HepG2 (cell line): ENCODE results near the gene TSC1. TPM values are rescaled to one million over a fixed set of nuclear protein-coding genes. Genes with fewer than 3 reads are reported as not detected.

Source experiments
- ARNT2 ChIP-seq: sonication (generic); formaldehyde crosslinking; IDR thresholded peaks from 2 replicates; pipeline ENCODE4 v1.8.0; 2022; ENCODE audit warnings: mild to moderate bottlenecking, low read depth, missing genetic modification reagents, moderate library complexity
- DNMT1 ChIP-seq: sonication (generic); formaldehyde crosslinking; IDR thresholded peaks from 2 replicates; pipeline ENCODE4 v1.5.1; 2020; ENCODE audit warnings: mild to moderate bottlenecking, missing genetic modification reagents
- GATA4 ChIP-seq: sonication (generic); IDR thresholded peaks from 2 replicates; pipeline ENCODE4 v1.6.1; 2016; ENCODE audit warnings: antibody characterized with exemption, low read depth, borderline replicate concordance
- HNF4G ChIP-seq, 2 experiments: sonication (generic) in 1 of 2; formaldehyde crosslinking in 1 of 2; IDR thresholded peaks; 2 replicates each; pipeline versions ENCODE4 v1.4.0 to v1.6.1; 2011 to 2020; ENCODE audit warnings: borderline replicate concordance in 2 of 2, low read depth in 2 of 2, mild to moderate bottlenecking in 2 of 2, low read length in 1 of 2, missing genetic modification reagents in 1 of 2, moderate library complexity in 1 of 2
- ISL2 ChIP-seq: sonication (generic); formaldehyde crosslinking; IDR thresholded peaks from 2 replicates; pipeline ENCODE4 v1.5.0; 2020; ENCODE audit warnings: missing genetic modification reagents
- MEF2D ChIP-seq: sonication (generic); formaldehyde crosslinking; IDR thresholded peaks from 2 replicates; pipeline ENCODE4 v1.5.1; 2020; ENCODE audit warnings: mild to moderate bottlenecking, missing genetic modification reagents
- MTA3 ChIP-seq: sonication (generic); formaldehyde crosslinking; IDR thresholded peaks from 2 replicates; pipeline ENCODE4 v1.4.0; 2020; ENCODE audit warnings: missing genetic modification reagents
- MYNN ChIP-seq: sonication (generic); formaldehyde crosslinking; IDR thresholded peaks from 2 replicates; pipeline ENCODE4 v1.4.0; 2020; ENCODE audit warnings: mild to moderate bottlenecking, low read depth, missing genetic modification reagents
- NCOA1 ChIP-seq: sonication (generic); formaldehyde crosslinking; IDR thresholded peaks from 2 replicates; pipeline ENCODE4 v1.9.0; 2021; ENCODE audit warnings: missing genetic modification reagents
- NPAS2 ChIP-seq: sonication (generic); formaldehyde crosslinking; IDR thresholded peaks from 2 replicates; pipeline ENCODE4 v1.8.0; 2022; ENCODE audit warnings: mild to moderate bottlenecking, missing genetic modification reagents, borderline replicate concordance
- POLR2G ChIP-seq: fragments of 200-400 bp; formaldehyde crosslinking; IDR thresholded peaks from 2 replicates; pipeline ENCODE4 v1.6.1; 2018; ENCODE audit warnings: mild to moderate bottlenecking, low read depth, low read length, moderate library complexity
- ZNF160 ChIP-seq: sonication (generic); formaldehyde crosslinking; IDR thresholded peaks from 2 replicates; pipeline ENCODE4 v1.8.0; 2022; ENCODE audit warnings: mild to moderate bottlenecking, inconsistent platforms, missing genetic modification reagents
- ZNF326 ChIP-seq: sonication (generic); formaldehyde crosslinking; IDR thresholded peaks from 2 replicates; pipeline ENCODE4 v1.4.0; 2020; ENCODE audit warnings: missing genetic modification reagents, borderline replicate concordance
- ZNF337 ChIP-seq: sonication (generic); formaldehyde crosslinking; IDR thresholded peaks from 2 replicates; pipeline ENCODE4 v1.5.1; 2020; ENCODE audit warnings: missing genetic modification reagents, low read depth, mild to moderate bottlenecking, borderline replicate concordance
- ZNF383 ChIP-seq: sonication (generic); formaldehyde crosslinking; IDR thresholded peaks from 2 replicates; pipeline ENCODE4 v1.4.0; 2020; ENCODE audit warnings: missing genetic modification reagents, mild to moderate bottlenecking, borderline replicate concordance
- ZNF652 ChIP-seq: IDR thresholded peaks from 2 replicates; pipeline ENCODE4 v1.6.1; 2016; ENCODE audit warnings: low read depth, borderline replicate concordance
- polyA plus RNA-seq, 8 experiments: library from polyadenylated mRNA; depleted of rRNA in 3 of 8; stranded (reverse) in 7 of 8; unstranded in 1 of 8; fragments of >200 nt; fragmentation: Illumina TruSeq in 4 of 8; extraction: Trizol in 4 of 8; gene quantifications; 2 replicates each; pipeline versions ENCODE4 v1.2.1 to v1.2.3, GENCODE V29; 2011 to 2016; ENCODE audit warnings: low read depth in 4 of 8, missing spikeins in 1 of 8, mixed read lengths in 1 of 8; ENCODE audit not compliant: insufficient read depth in 1 of 8
- total RNA-seq, 5 experiments: library from RNA; depleted of rRNA; stranded (reverse); fragments of >200 nt; fragmentation: Illumina TruSeq; extraction: Trizol; gene quantifications; 2 replicates each; pipeline ENCODE4 v1.2.3, GENCODE V29; 2016; ENCODE audit warnings: low read depth in 1 of 5
- TF ChIP-seq, protein P1 (sequence below): sonication (generic); formaldehyde crosslinking; IDR thresholded peaks from 2 replicates; pipeline ENCODE4 v1.4.0; 2020; ENCODE audit warnings: missing genetic modification reagents, borderline replicate concordance
- TF ChIP-seq, protein P2 (sequence below): sonication (generic); formaldehyde crosslinking; IDR thresholded peaks from 2 replicates; pipeline ENCODE4 v1.8.1; 2022; ENCODE audit warnings: mild to moderate bottlenecking, missing genetic modification reagents
- TF ChIP-seq, protein P3 (sequence below): sonication (generic); formaldehyde crosslinking; IDR thresholded peaks from 2 replicates; pipeline ENCODE4 v1.4.0; 2020; ENCODE audit warnings: missing genetic modification reagents

TSC1 gene
- total and polyA plus RNA-seq, 2 of the 13 experiments (the other 11 are each of a cell fraction or from before 2014, with no cell fraction given): 31.6 to 66.1 TPM

DNA sequence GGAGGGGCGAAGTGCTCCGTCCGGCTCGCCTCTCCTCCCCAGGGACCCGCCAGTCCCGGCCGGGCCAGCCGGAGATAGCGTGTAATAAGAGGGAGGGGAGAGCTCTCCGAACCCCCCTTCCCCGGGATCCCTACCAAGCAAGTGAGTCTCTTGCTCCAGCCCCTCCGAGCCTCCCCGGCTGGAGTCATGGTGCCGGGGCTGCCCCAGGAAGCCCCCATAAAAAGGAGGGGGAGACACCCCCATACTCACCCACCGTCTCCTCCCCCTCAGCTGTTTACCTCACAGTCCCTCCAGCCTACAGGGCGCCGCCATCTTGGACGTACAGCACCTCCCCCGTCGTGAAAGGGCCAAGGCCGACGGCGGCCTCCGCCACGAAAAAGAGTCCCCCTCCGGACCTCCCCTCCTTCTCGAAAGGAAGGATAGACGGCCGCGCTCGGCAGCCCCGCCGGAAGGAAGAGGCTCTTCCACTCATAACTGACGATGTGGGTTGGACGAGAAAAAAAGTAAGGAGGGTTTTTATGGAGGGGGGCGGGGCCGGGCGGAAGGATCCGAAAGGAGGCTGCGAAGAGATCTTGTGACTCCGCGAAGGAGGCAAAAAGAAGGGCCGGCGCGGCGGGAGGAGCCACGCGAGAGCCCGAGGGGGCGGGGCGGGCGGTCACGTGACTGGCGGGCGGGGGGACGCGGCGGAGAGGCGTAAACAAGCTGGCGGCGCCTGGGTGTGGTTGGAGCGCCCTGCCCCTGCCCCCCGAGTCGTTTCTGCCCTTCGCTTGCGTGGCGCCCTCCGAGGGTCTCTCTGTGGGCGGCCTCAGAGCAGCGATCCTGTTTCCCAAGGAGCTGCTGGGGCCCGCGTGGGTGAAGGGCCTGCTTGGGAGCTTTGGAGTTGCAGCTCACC, at the start of gene TSC1 (continued):
- TF ChIP-seq POLR2G (peak; percentile 86), NCOA1 (CRISPR knock-in tag) (no peak), GATA4 (peak; percentile 67; the same call in 1 of the 2 replicates), MEF2D (CRISPR knock-in tag) (peak; percentile 43; the same call in 1 of the 2 replicates), ZNF326 (no peak), DNMT1 (CRISPR knock-in tag) (no peak), HNF4G (IDR thresholded peaks at IDR 0.05; ENCODE audit: borderline replicate concordance, low read depth, low read length) (0 out of 2 replicates have a peak, but pooled peaks have one; percentile 3), HNF4G (CRISPR knock-in tag; IDR thresholded peaks at IDR 0.05; ENCODE audit: borderline replicate concordance, low read depth) (no peak), MYNN (no peak), ZNF383 (CRISPR knock-in tag) (no peak), ZNF652 (CRISPR knock-in tag) (no peak), ISL2 (CRISPR knock-in tag) (0 out of 2 replicates have a peak, but pooled peaks have one; percentile 6), NPAS2 (CRISPR knock-in tag) (no peak), MTA3 (CRISPR knock-in tag) (no peak), ZNF160 (CRISPR knock-in tag) (no peak), ARNT2 (0 out of 2 replicates have a peak, but pooled peaks have one; percentile 43), ZNF337 (CRISPR knock-in tag) (no peak; the same call in 1 of the 2 replicates)
- TF ChIP-seq, protein P1, sequence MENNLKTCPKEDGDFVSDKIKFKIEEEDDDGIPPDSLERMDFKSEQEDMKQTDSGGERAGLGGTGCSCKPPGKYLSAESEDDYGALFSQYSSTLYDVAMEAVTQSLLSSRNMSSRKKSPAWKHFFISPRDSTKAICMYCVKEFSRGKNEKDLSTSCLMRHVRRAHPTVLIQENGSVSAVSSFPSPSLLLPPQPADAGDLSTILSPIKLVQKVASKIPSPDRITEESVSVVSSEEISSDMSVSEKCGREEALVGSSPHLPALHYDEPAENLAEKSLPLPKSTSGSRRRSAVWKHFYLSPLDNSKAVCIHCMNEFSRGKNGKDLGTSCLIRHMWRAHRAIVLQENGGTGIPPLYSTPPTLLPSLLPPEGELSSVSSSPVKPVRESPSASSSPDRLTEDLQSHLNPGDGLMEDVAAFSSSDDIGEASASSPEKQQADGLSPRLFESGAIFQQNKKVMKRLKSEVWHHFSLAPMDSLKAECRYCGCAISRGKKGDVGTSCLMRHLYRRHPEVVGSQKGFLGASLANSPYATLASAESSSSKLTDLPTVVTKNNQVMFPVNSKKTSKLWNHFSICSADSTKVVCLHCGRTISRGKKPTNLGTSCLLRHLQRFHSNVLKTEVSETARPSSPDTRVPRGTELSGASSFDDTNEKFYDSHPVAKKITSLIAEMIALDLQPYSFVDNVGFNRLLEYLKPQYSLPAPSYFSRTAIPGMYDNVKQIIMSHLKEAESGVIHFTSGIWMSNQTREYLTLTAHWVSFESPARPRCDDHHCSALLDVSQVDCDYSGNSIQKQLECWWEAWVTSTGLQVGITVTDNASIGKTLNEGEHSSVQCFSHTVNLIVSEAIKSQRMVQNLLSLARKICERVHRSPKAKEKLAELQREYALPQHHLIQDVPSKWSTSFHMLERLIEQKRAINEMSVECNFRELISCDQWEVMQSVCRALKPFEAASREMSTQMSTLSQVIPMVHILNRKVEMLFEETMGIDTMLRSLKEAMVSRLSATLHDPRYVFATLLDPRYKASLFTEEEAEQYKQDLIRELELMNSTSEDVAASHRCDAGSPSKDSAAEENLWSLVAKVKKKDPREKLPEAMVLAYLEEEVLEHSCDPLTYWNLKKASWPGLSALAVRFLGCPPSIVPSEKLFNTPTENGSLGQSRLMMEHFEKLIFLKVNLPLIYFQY (CRISPR knock-in tag): no peak
- TF ChIP-seq, protein P2, sequence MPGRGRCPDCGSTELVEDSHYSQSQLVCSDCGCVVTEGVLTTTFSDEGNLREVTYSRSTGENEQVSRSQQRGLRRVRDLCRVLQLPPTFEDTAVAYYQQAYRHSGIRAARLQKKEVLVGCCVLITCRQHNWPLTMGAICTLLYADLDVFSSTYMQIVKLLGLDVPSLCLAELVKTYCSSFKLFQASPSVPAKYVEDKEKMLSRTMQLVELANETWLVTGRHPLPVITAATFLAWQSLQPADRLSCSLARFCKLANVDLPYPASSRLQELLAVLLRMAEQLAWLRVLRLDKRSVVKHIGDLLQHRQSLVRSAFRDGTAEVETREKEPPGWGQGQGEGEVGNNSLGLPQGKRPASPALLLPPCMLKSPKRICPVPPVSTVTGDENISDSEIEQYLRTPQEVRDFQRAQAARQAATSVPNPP (CRISPR knock-in tag): no peak
- TF ChIP-seq, protein P3, sequence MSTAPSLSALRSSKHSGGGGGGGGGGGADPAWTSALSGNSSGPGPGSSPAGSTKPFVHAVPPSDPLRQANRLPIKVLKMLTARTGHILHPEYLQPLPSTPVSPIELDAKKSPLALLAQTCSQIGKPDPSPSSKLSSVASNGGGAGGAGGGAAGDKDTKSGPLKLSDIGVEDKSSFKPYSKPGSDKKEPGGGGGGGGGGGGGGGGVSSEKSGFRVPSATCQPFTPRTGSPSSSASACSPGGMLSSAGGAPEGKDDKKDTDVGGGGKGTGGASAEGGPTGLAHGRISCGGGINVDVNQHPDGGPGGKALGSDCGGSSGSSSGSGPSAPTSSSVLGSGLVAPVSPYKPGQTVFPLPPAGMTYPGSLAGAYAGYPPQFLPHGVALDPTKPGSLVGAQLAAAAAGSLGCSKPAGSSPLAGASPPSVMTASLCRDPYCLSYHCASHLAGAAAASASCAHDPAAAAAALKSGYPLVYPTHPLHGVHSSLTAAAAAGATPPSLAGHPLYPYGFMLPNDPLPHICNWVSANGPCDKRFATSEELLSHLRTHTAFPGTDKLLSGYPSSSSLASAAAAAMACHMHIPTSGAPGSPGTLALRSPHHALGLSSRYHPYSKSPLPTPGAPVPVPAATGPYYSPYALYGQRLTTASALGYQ (CRISPR knock-in tag): no peak
